ENCODE results near the gene SPATA9. TPM values are rescaled to one million over a fixed set of nuclear protein-coding genes. Genes with fewer than 3 reads are reported as not detected.

The SPATA9 gene
- polyA plus RNA-seq, 1 of the 3 experiments (the other 2 are of a cell fraction): 0.07 TPM

GRCh38 chr5:95613514-95613913, 69.3 kb downstream of the SPATA9 start:
- no peaks in the 10 kb centered on the region for H3K27me3 ChIP-seq (ENCODE audit: insufficient read depth)
- H3K4me2 ChIP-seq: no peak overlapping the region
- H3K4me1 ChIP-seq (ENCODE audit: control insufficient read depth in 1 of 2, insufficient read depth in 2 of 2, low read depth in 1 of 2, low read length in 1 of 2): no peaks in the 10 kb centered on the region; a peak in 1 of 4 replicates
- POLR2A ChIA-PET: no interaction called here
- no peak overlapping the region for H3K9ac ChIP-seq
- H3K9me2 ChIP-seq: no peaks in the 10 kb centered on the region
- H3K36me3 ChIP-seq (replicated peaks in 1 of 2; ENCODE audit: control insufficient read depth in 1 of 2, insufficient read depth in 2 of 2, low read length in 1 of 2): peaks cover 0 to 5% of the 10 kb centered on the region in 2 experiments
- no peak overlapping the region for H3K4me3 ChIP-seq (ENCODE audit: low read depth in 2 of 2, low read length in 1 of 2)
- no peak overlapping the region for H2AFZ ChIP-seq (ENCODE audit: low read depth)
- DNase-seq: no peak
- H4K20me1 ChIP-seq (ENCODE audit: insufficient read depth): no peaks in the 10 kb centered on the region
- TF ChIP-seq TEAD4 (IDR thresholded peaks at IDR 0.05; ENCODE audit: borderline replicate concordance, insufficient read depth) (no peak), NFIC (IDR thresholded peaks at IDR 0.05; ENCODE audit: borderline replicate concordance) (no peak), GATA2 (CRISPR knock-in tag; IDR thresholded peaks at IDR 0.05) (no peak), YY1 (IDR thresholded peaks at IDR 0.05; ENCODE audit: low read depth) (no peak), EZH2phosphoT487 (IDR thresholded peaks at IDR 0.05; ENCODE audit: borderline replicate concordance, low read depth) (no peak), RFX5 (IDR thresholded peaks at IDR 0.05; ENCODE audit: low read length) (no peak), EP300 (IDR thresholded peaks at IDR 0.05; ENCODE audit: borderline replicate concordance in 1 of 2, low read depth in 1 of 2, low read length in 1 of 2) (no peak), JUND (IDR thresholded peaks at IDR 0.05) (no peak), TAF1 (IDR thresholded peaks at IDR 0.05; ENCODE audit: borderline replicate concordance, low read depth, low read length) (no peak), FOSL2 (IDR thresholded peaks at IDR 0.05; ENCODE audit: borderline replicate concordance, low read depth) (no peak), SMC3 (IDR thresholded peaks at IDR 0.05; ENCODE audit: low read depth, low read length) (no peak), RXRA (IDR thresholded peaks at IDR 0.05; ENCODE audit: borderline replicate concordance, low read depth) (no peak), GABPA (IDR thresholded peaks at IDR 0.05; ENCODE audit: low read depth) (no peak)
- TF ChIP-seq, protein P1, sequence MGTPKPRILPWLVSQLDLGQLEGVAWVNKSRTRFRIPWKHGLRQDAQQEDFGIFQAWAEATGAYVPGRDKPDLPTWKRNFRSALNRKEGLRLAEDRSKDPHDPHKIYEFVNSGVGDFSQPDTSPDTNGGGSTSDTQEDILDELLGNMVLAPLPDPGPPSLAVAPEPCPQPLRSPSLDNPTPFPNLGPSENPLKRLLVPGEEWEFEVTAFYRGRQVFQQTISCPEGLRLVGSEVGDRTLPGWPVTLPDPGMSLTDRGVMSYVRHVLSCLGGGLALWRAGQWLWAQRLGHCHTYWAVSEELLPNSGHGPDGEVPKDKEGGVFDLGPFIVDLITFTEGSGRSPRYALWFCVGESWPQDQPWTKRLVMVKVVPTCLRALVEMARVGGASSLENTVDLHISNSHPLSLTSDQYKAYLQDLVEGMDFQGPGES (IDR thresholded peaks at IDR 0.05; ENCODE audit: low read depth, low read length): no peak
- TF ChIP-seq, protein P2, sequence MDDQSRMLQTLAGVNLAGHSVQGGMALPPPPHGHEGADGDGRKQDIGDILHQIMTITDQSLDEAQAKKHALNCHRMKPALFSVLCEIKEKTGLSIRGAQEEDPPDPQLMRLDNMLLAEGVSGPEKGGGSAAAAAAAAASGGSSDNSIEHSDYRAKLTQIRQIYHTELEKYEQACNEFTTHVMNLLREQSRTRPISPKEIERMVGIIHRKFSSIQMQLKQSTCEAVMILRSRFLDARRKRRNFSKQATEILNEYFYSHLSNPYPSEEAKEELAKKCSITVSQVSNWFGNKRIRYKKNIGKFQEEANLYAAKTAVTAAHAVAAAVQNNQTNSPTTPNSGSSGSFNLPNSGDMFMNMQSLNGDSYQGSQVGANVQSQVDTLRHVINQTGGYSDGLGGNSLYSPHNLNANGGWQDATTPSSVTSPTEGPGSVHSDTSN (IDR thresholded peaks at IDR 0.05): no peak
- no peak overlapping the region for H3K27ac ChIP-seq (ENCODE audit: low read depth in 2 of 2, low read length in 1 of 2)
- WGBS (ENCODE audit: low lambda C conversion rate): 95% methylated on average over 1 of the region's 1 CpG
- no peaks in the 10 kb centered on the region for H3K9me3 ChIP-seq
- H3K79me2 ChIP-seq (ENCODE audit: insufficient read depth): no peaks in the 10 kb centered on the region
- no peaks in the 10 kb centered on the region for H3F3A ChIP-seq (replicated peaks; ENCODE audit: insufficient read depth)
- CTCF ChIA-PET: no interaction called here

DNA sequence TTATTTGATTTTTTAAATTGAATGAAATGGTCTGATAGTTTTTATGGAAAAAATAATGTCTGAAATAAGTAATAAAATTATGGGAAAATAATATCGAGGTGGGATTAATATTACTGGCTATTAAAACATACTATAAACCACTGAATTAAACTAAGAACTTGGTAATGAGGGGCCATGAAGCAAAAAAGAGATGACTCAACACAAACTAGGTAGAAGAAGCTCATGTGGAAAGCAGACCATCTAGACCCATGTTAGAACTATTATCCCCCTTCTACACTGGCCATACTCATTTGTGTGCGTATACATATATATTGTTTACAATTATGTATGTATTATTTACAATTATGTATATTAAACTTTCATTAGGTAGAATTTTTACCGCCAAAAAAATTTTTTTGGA, 71.4 kb downstream of the SPATA9 start:
- peaks cover 0 to 5% of the 10 kb centered on the region in 2 experiments for H3K36me3 ChIP-seq (replicated peaks in 1 of 2; ENCODE audit: control insufficient read depth in 1 of 2, insufficient read depth in 2 of 2, low read length in 1 of 2)
- no peak overlapping the region for H2AFZ ChIP-seq (ENCODE audit: low read depth)
- H3K27ac ChIP-seq (ENCODE audit: low read depth in 2 of 2, low read length in 1 of 2): no peak overlapping the region
- WGBS (ENCODE audit: low lambda C conversion rate): 80% methylated on average over 3 of the region's 3 CpGs
- no peaks in the 10 kb centered on the region for H3K9me3 ChIP-seq
- CTCF ChIA-PET: interaction anchor here (1.3 kb wide), 1 partner anchor 9 kb away, joined by 4 read pairs; no protein-coding TSS in a partner anchor
- no peaks in the 10 kb centered on the region for H3K79me2 ChIP-seq (ENCODE audit: insufficient read depth)
- H3K4me2 ChIP-seq: no peak overlapping the region
- no peak overlapping the region for H3K4me3 ChIP-seq (ENCODE audit: low read depth in 2 of 2, low read length in 1 of 2)
- H3K27me3 ChIP-seq (ENCODE audit: insufficient read depth): no peaks in the 10 kb centered on the region
- no peaks in the 10 kb centered on the region for H3K9me2 ChIP-seq
- no peak for DNase-seq
- no peak overlapping the region for H3K9ac ChIP-seq
- POLR2A ChIA-PET: no interaction called here
- no peaks in the 10 kb centered on the region for H3F3A ChIP-seq (replicated peaks; ENCODE audit: insufficient read depth)
- no peaks in the 10 kb centered on the region for H3K4me1 ChIP-seq (ENCODE audit: control insufficient read depth in 1 of 2, insufficient read depth in 2 of 2, low read depth in 1 of 2, low read length in 1 of 2)
- H4K20me1 ChIP-seq (ENCODE audit: insufficient read depth): no peaks in the 10 kb centered on the region
- TF ChIP-seq NRF1 (IDR thresholded peaks at IDR 0.05; ENCODE audit: low read depth, low read length) (no peak), MXI1 (IDR thresholded peaks at IDR 0.05; ENCODE audit: low read depth, low read length) (no peak), ELF1 (IDR thresholded peaks at IDR 0.05) (no peak), GATA2 (CRISPR knock-in tag; IDR thresholded peaks at IDR 0.05) (no peak), TEAD4 (IDR thresholded peaks at IDR 0.05; ENCODE audit: borderline replicate concordance, insufficient read depth) (no peak), EP300 (IDR thresholded peaks at IDR 0.05; ENCODE audit: borderline replicate concordance in 1 of 2, low read depth in 1 of 2, low read length in 1 of 2) (no peak), RAD21 (IDR thresholded peaks at IDR 0.05; ENCODE audit: low read length) (no peak), SMC3 (IDR thresholded peaks at IDR 0.05; ENCODE audit: low read depth, low read length) (no peak), TCF12 (IDR thresholded peaks at IDR 0.05) (no peak), RFX5 (IDR thresholded peaks at IDR 0.05; ENCODE audit: low read length) (no peak), CHD2 (IDR thresholded peaks at IDR 0.05; ENCODE audit: low read length, partially characterized antibody) (no peak), NFIC (IDR thresholded peaks at IDR 0.05; ENCODE audit: borderline replicate concordance) (no peak), FOXJ3 (CRISPR knock-in tag; IDR thresholded peaks at IDR 0.05) (no peak)
- TF ChIP-seq, protein P3, sequence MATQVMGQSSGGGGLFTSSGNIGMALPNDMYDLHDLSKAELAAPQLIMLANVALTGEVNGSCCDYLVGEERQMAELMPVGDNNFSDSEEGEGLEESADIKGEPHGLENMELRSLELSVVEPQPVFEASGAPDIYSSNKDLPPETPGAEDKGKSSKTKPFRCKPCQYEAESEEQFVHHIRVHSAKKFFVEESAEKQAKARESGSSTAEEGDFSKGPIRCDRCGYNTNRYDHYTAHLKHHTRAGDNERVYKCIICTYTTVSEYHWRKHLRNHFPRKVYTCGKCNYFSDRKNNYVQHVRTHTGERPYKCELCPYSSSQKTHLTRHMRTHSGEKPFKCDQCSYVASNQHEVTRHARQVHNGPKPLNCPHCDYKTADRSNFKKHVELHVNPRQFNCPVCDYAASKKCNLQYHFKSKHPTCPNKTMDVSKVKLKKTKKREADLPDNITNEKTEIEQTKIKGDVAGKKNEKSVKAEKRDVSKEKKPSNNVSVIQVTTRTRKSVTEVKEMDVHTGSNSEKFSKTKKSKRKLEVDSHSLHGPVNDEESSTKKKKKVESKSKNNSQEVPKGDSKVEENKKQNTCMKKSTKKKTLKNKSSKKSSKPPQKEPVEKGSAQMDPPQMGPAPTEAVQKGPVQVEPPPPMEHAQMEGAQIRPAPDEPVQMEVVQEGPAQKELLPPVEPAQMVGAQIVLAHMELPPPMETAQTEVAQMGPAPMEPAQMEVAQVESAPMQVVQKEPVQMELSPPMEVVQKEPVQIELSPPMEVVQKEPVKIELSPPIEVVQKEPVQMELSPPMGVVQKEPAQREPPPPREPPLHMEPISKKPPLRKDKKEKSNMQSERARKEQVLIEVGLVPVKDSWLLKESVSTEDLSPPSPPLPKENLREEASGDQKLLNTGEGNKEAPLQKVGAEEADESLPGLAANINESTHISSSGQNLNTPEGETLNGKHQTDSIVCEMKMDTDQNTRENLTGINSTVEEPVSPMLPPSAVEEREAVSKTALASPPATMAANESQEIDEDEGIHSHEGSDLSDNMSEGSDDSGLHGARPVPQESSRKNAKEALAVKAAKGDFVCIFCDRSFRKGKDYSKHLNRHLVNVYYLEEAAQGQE (IDR thresholded peaks at IDR 0.05; ENCODE audit: low read depth, low read length): no peak
- TF ChIP-seq, protein P2 (IDR thresholded peaks at IDR 0.05): no peak
